KOPT-K1 (cell line): Measurements from ENCODE around the gene CTNNBL1.

Experiments
- H3K27ac ChIP-seq: fragments of 200-600 bp; sonication (generic); 2 replicates; pipeline ENCODE4 v1.5.1; 2016; ENCODE audit warnings: antibody characterized with exemption, mild to moderate bottlenecking, low read depth, low read length; ENCODE audit not compliant: poor library complexity, severe bottlenecking
- H3K36me3 ChIP-seq: fragments of 200-600 bp; sonication (generic); 2 replicates; pipeline ENCODE4 v1.5.1; 2017; ENCODE audit warnings: antibody characterized with exemption, mild to moderate bottlenecking, low read length, moderate library complexity; ENCODE audit not compliant: insufficient read depth
- H3K9me3 ChIP-seq: fragments of 200-600 bp; sonication (generic); 2 replicates; pipeline ENCODE4 v1.5.1; 2017; ENCODE audit warnings: antibody characterized with exemption, low read length, mild to moderate bottlenecking; ENCODE audit not compliant: insufficient read depth, poor library complexity, severe bottlenecking

CTNNBL1 gene

GRCh38 chr20:37880726-37881591, 187.1 kb downstream of the CTNNBL1 start:
- H3K27ac ChIP-seq: no peak overlapping the region
- no peaks in the 10 kb centered on the region for H3K9me3 ChIP-seq

GRCh38 chr20:37881601-37882343, 187.9 kb downstream of the CTNNBL1 start:
- Histone ChIP-seq H3K36me3 (no peaks in the 10 kb centered on the region), H3K9me3 (no peaks in the 10 kb centered on the region), H3K27ac (no peak overlapping the region)

More at GRCh38 chr20:37880726-37881591, 187.1 kb downstream of the CTNNBL1 start:
- H3K36me3 ChIP-seq: no peaks in the 10 kb centered on the region

- no peak overlapping the region for H3K27ac ChIP-seq
- H3K9me3 ChIP-seq: no peaks in the 10 kb centered on the region
- no peaks in the 10 kb centered on the region for H3K36me3 ChIP-seq
These were observed 189.3 kb downstream of the CTNNBL1 start for GRCh38 chr20:37882961-37883712.

GRCh38 chr20:37885042-37885441, 191.2 kb downstream of the CTNNBL1 start:
- no peaks in the 10 kb centered on the region for H3K36me3 ChIP-seq
- no peak overlapping the region for H3K27ac ChIP-seq
- H3K9me3 ChIP-seq: no peaks in the 10 kb centered on the region

GRCh38 chr20:37885593-37886503, 192.0 kb downstream of the CTNNBL1 start:
- Histone ChIP-seq H3K27ac (no peak overlapping the region), H3K9me3 (no peaks in the 10 kb centered on the region), H3K36me3 (no peaks in the 10 kb centered on the region)

GRCh38 chr20:37886851-37887297, 193.0 kb downstream of the CTNNBL1 start:
- Histone ChIP-seq H3K36me3 (no peaks in the 10 kb centered on the region), H3K27ac (no peak overlapping the region), H3K9me3 (no peaks in the 10 kb centered on the region)

GRCh38 chr20:37888641-37889040, 194.8 kb downstream of the CTNNBL1 start:
- Histone ChIP-seq H3K9me3 (no peaks in the 10 kb centered on the region), H3K27ac (no peak overlapping the region), H3K36me3 (no peaks in the 10 kb centered on the region)

- Histone ChIP-seq H3K27ac (no peak overlapping the region), H3K9me3 (no peaks in the 10 kb centered on the region), H3K36me3 (no peaks in the 10 kb centered on the region)
These were observed 196.3 kb downstream of the CTNNBL1 start for GRCh38 chr20:37890108-37890507.

- no peaks in the 10 kb centered on the region for H3K9me3 ChIP-seq
- no peak overlapping the region for H3K27ac ChIP-seq
- no peaks in the 10 kb centered on the region for H3K36me3 ChIP-seq
These were observed 196.8 kb downstream of the CTNNBL1 start for GRCh38 chr20:37890643-37891042.

- Histone ChIP-seq H3K36me3 (no peaks in the 10 kb centered on the region), H3K27ac (no peak overlapping the region), H3K9me3 (no peaks in the 10 kb centered on the region)
These were observed 198.2 kb downstream of the CTNNBL1 start for GRCh38 chr20:37892001-37892400.

- H3K9me3 ChIP-seq: no peaks in the 10 kb centered on the region
- H3K27ac ChIP-seq: no peak overlapping the region
- H3K36me3 ChIP-seq: no peaks in the 10 kb centered on the region
These were observed 199.9 kb downstream of the CTNNBL1 start for GRCh38 chr20:37893566-37894241.

GRCh38 chr20:37894454-37894853, 200.6 kb downstream of the CTNNBL1 start:
- no peaks in the 10 kb centered on the region for H3K9me3 ChIP-seq
- H3K27ac ChIP-seq: no peak overlapping the region
- no peaks in the 10 kb centered on the region for H3K36me3 ChIP-seq

- H3K27ac ChIP-seq: no peak overlapping the region
- no peaks in the 10 kb centered on the region for H3K9me3 ChIP-seq
- H3K36me3 ChIP-seq: no peaks in the 10 kb centered on the region
These were observed 201.3 kb downstream of the CTNNBL1 start for GRCh38 chr20:37895166-37895565.
